ENCODE data around the gene KIF1B. TPM values are rescaled to one million over a fixed set of nuclear protein-coding genes. Genes with fewer than 3 reads are reported as not detected.

The KIF1B gene
- total RNA-seq, 1 donor from 2014 or later: 49.4 TPM

GRCh38 chr1:10178597-10179405 lies 31.6 kb upstream of the KIF1B start:
- no peak for TF ChIP-seq CTCF (IDR thresholded peaks at IDR 0.05)
- Mint-ChIP-seq H3K27me3 (ENCODE audit: low read depth) (no peaks in the 10 kb centered on the region), H3K4me1 (ENCODE audit: low read depth) (peaks cover 5% of the 10 kb centered on the region), H3K27ac (ENCODE audit: unreplicated experiment) (no peak overlapping the region), H3K4me3 (ENCODE audit: unreplicated experiment) (no peak overlapping the region), H3K36me3 (ENCODE audit: low read depth) (peaks cover 37% of the 10 kb centered on the region), H3K9me3 (ENCODE audit: low read depth) (peaks cover 6% of the 10 kb centered on the region)
- DNase-seq (ENCODE audit: low spot score): no peak

- TF ChIP-seq CTCF (IDR thresholded peaks at IDR 0.05): no peak
- peaks cover 38% of the 10 kb centered on the region for H3K36me3 Mint-ChIP-seq (ENCODE audit: low read depth)
- H3K27me3 Mint-ChIP-seq (ENCODE audit: low read depth): no peaks in the 10 kb centered on the region
- peaks cover 6% of the 10 kb centered on the region for H3K9me3 Mint-ChIP-seq (ENCODE audit: low read depth)
- peaks cover 5% of the 10 kb centered on the region for H3K4me1 Mint-ChIP-seq (ENCODE audit: low read depth)
- DNase-seq (ENCODE audit: low spot score): no peak
- no peak overlapping the region for H3K27ac Mint-ChIP-seq (ENCODE audit: unreplicated experiment)
- no peak overlapping the region for H3K4me3 Mint-ChIP-seq (ENCODE audit: unreplicated experiment)
Observed at GRCh38 chr1:10179406-10180091, 30.8 kb upstream of the KIF1B start.

GRCh38 chr1:10181154-10181553 lies 29.2 kb upstream of the KIF1B start:
- Mint-ChIP-seq H3K9me3 (ENCODE audit: low read depth) (no peaks in the 10 kb centered on the region), H3K4me1 (ENCODE audit: low read depth) (peaks cover 5% of the 10 kb centered on the region), H3K36me3 (ENCODE audit: low read depth) (peaks cover 27% of the 10 kb centered on the region), H3K27ac (ENCODE audit: unreplicated experiment) (no peak overlapping the region), H3K4me3 (ENCODE audit: unreplicated experiment) (no peak overlapping the region), H3K27me3 (ENCODE audit: low read depth) (no peaks in the 10 kb centered on the region)
- DNase-seq (ENCODE audit: low spot score): no peak
- TF ChIP-seq CTCF (IDR thresholded peaks at IDR 0.05): no peak

- Mint-ChIP-seq H3K4me1 (ENCODE audit: low read depth) (no peaks in the 10 kb centered on the region), H3K27me3 (ENCODE audit: low read depth) (no peaks in the 10 kb centered on the region), H3K4me3 (ENCODE audit: unreplicated experiment) (no peak overlapping the region), H3K9me3 (ENCODE audit: low read depth) (peaks cover 3% of the 10 kb centered on the region), H3K36me3 (ENCODE audit: low read depth) (peaks cover 9% of the 10 kb centered on the region), H3K27ac (ENCODE audit: unreplicated experiment) (no peak overlapping the region)
- no peak for DNase-seq (ENCODE audit: low spot score)
- no peak for TF ChIP-seq CTCF (IDR thresholded peaks at IDR 0.05)
Observed at GRCh38 chr1:10185759-10186158, 24.6 kb upstream of the KIF1B start.

- no peak for TF ChIP-seq CTCF (IDR thresholded peaks at IDR 0.05)
- Mint-ChIP-seq H3K9me3 (ENCODE audit: low read depth) (peaks cover 3% of the 10 kb centered on the region), H3K27me3 (ENCODE audit: low read depth) (no peaks in the 10 kb centered on the region), H3K4me1 (ENCODE audit: low read depth) (no peaks in the 10 kb centered on the region), H3K36me3 (ENCODE audit: low read depth) (peaks cover 6% of the 10 kb centered on the region), H3K4me3 (ENCODE audit: unreplicated experiment) (no peak overlapping the region), H3K27ac (ENCODE audit: unreplicated experiment) (no peak overlapping the region)
- no peak for DNase-seq (ENCODE audit: low spot score)
Observed at GRCh38 chr1:10186331-10187025, 23.9 kb upstream of the KIF1B start.

Data from chondrocyte (in vitro differentiated cells).